ENCODE data around the gene NCOR2.

Gene NCOR2

GRCh38 chr12:124553862-124554428 is 13.5 kb downstream of the NCOR2 start:
- no peaks in the 10 kb centered on the region for H3K27me3 ChIP-seq (ENCODE audit: insufficient read depth, low read length)
- no peak overlapping the region for H3K4me3 ChIP-seq (ENCODE audit: low read length)
- H3K36me3 ChIP-seq (ENCODE audit: insufficient read depth, low read depth, low read length) = no peaks in the 10 kb centered on the region; the same call in 1 of the 2 replicates
- H3K9ac ChIP-seq (ENCODE audit: low read depth, low read length) = no peak overlapping the region
- no peak overlapping the region for H3K27ac ChIP-seq (ENCODE audit: low read length)
- H3K9me3 ChIP-seq (ENCODE audit: insufficient read depth, low read depth, low read length) = no peaks in the 10 kb centered on the region
- H3K4me1 ChIP-seq (ENCODE audit: insufficient read depth, low read length) = peaks cover 28% of the 10 kb centered on the region; the same call in 1 of the 2 replicates

GRCh38 chr12:124551268-124552144 is 15.9 kb downstream of the NCOR2 start:
- no peak overlapping the region; the same call in 1 of the 2 replicates for H3K9ac ChIP-seq (ENCODE audit: low read depth, low read length)
- peaks cover 24% of the 10 kb centered on the region; the same call in 1 of the 2 replicates for H3K4me1 ChIP-seq (ENCODE audit: insufficient read depth, low read length)
- H3K27ac ChIP-seq (ENCODE audit: low read length) = no peak overlapping the region
- no peaks in the 10 kb centered on the region for H3K9me3 ChIP-seq (ENCODE audit: insufficient read depth, low read depth, low read length)
- H3K4me3 ChIP-seq (ENCODE audit: low read length) = peak overlapping the region; percentile 26; the same call in 1 of the 2 replicates
- no peaks in the 10 kb centered on the region for H3K27me3 ChIP-seq (ENCODE audit: insufficient read depth, low read length)
- peaks cover 6% of the 10 kb centered on the region for H3K36me3 ChIP-seq (ENCODE audit: insufficient read depth, low read depth, low read length)

- Histone ChIP-seq H3K36me3 (ENCODE audit: insufficient read depth, low read depth, low read length) (peaks cover 6% of the 10 kb centered on the region), H3K9me3 (ENCODE audit: insufficient read depth, low read depth, low read length) (no peaks in the 10 kb centered on the region), H3K9ac (ENCODE audit: low read depth, low read length) (no peak overlapping the region), H3K4me1 (ENCODE audit: insufficient read depth, low read length) (peaks cover 24% of the 10 kb centered on the region; the same call in 1 of the 2 replicates), H3K27ac (ENCODE audit: low read length) (no peak overlapping the region), H3K27me3 (ENCODE audit: insufficient read depth, low read length) (no peaks in the 10 kb centered on the region), H3K4me3 (ENCODE audit: low read length) (no peak overlapping the region)
These were observed 17.0 kb downstream of the NCOR2 start for GRCh38 chr12:124550123-124551089.

GRCh38 chr12:124549629-124550028 is 17.8 kb downstream of the NCOR2 start:
- no peaks in the 10 kb centered on the region for H3K9me3 ChIP-seq (ENCODE audit: insufficient read depth, low read depth, low read length)
- H3K4me1 ChIP-seq (ENCODE audit: insufficient read depth, low read length) = peaks cover 26% of the 10 kb centered on the region
- no peaks in the 10 kb centered on the region for H3K27me3 ChIP-seq (ENCODE audit: insufficient read depth, low read length)
- H3K4me3 ChIP-seq (ENCODE audit: low read length) = no peak overlapping the region
- H3K36me3 ChIP-seq (ENCODE audit: insufficient read depth, low read depth, low read length) = peaks cover 6% of the 10 kb centered on the region
- H3K9ac ChIP-seq (ENCODE audit: low read depth, low read length) = no peak overlapping the region; the same call in 1 of the 2 replicates
- no peak overlapping the region for H3K27ac ChIP-seq (ENCODE audit: low read length)

GRCh38 chr12:124548854-124549378 is 18.5 kb downstream of the NCOR2 start:
- H3K4me1 ChIP-seq (ENCODE audit: insufficient read depth, low read length) = peaks cover 32% of the 10 kb centered on the region
- peaks cover 6% of the 10 kb centered on the region for H3K36me3 ChIP-seq (ENCODE audit: insufficient read depth, low read depth, low read length)
- H3K4me3 ChIP-seq (ENCODE audit: low read length) = no peak overlapping the region
- H3K27me3 ChIP-seq (ENCODE audit: insufficient read depth, low read length) = no peaks in the 10 kb centered on the region
- no peaks in the 10 kb centered on the region for H3K9me3 ChIP-seq (ENCODE audit: insufficient read depth, low read depth, low read length)
- no peak overlapping the region for H3K27ac ChIP-seq (ENCODE audit: low read length)
- H3K9ac ChIP-seq (ENCODE audit: low read depth, low read length) = no peak overlapping the region

- H3K9ac ChIP-seq (ENCODE audit: low read depth, low read length) = no peak overlapping the region
- peaks cover 6% of the 10 kb centered on the region for H3K36me3 ChIP-seq (ENCODE audit: insufficient read depth, low read depth, low read length)
- no peak overlapping the region for H3K27ac ChIP-seq (ENCODE audit: low read length)
- H3K4me1 ChIP-seq (ENCODE audit: insufficient read depth, low read length) = peaks cover 32% of the 10 kb centered on the region
- no peak overlapping the region for H3K4me3 ChIP-seq (ENCODE audit: low read length)
- H3K27me3 ChIP-seq (ENCODE audit: insufficient read depth, low read length) = no peaks in the 10 kb centered on the region
- no peaks in the 10 kb centered on the region for H3K9me3 ChIP-seq (ENCODE audit: insufficient read depth, low read depth, low read length)
These were observed 19.8 kb downstream of the NCOR2 start for GRCh38 chr12:124547626-124548025.

- Histone ChIP-seq H3K9me3 (ENCODE audit: insufficient read depth, low read depth, low read length) (no peaks in the 10 kb centered on the region), H3K4me1 (ENCODE audit: insufficient read depth, low read length) (peaks cover 16% of the 10 kb centered on the region), H3K9ac (ENCODE audit: low read depth, low read length) (no peak overlapping the region), H3K27me3 (ENCODE audit: insufficient read depth, low read length) (no peaks in the 10 kb centered on the region), H3K36me3 (ENCODE audit: insufficient read depth, low read depth, low read length) (peaks cover 6% of the 10 kb centered on the region), H3K4me3 (ENCODE audit: low read length) (no peak overlapping the region), H3K27ac (ENCODE audit: low read length) (no peak overlapping the region)
These were observed 21.6 kb downstream of the NCOR2 start for GRCh38 chr12:124545508-124546418.

- no peaks in the 10 kb centered on the region for H3K27me3 ChIP-seq (ENCODE audit: insufficient read depth, low read length)
- no peak overlapping the region for H3K4me3 ChIP-seq (ENCODE audit: low read length)
- no peak overlapping the region for H3K27ac ChIP-seq (ENCODE audit: low read length)
- H3K36me3 ChIP-seq (ENCODE audit: insufficient read depth, low read depth, low read length) = peaks cover 6% of the 10 kb centered on the region
- peaks cover 8% of the 10 kb centered on the region for H3K4me1 ChIP-seq (ENCODE audit: insufficient read depth, low read length)
- H3K9ac ChIP-seq (ENCODE audit: low read depth, low read length) = 0 out of 2 replicates have a peak overlapping the region, but pooled peaks have one; percentile 32
- no peaks in the 10 kb centered on the region for H3K9me3 ChIP-seq (ENCODE audit: insufficient read depth, low read depth, low read length)
These were observed 22.4 kb downstream of the NCOR2 start for GRCh38 chr12:124544983-124545382.

GRCh38 chr12:124544311-124544970 is 23.0 kb downstream of the NCOR2 start:
- peak overlapping the region; percentile 32; the same call in 1 of the 2 replicates for H3K9ac ChIP-seq (ENCODE audit: low read depth, low read length)
- no peaks in the 10 kb centered on the region for H3K9me3 ChIP-seq (ENCODE audit: insufficient read depth, low read depth, low read length)
- no peaks in the 10 kb centered on the region for H3K27me3 ChIP-seq (ENCODE audit: insufficient read depth, low read length)
- peaks cover 13% of the 10 kb centered on the region for H3K4me1 ChIP-seq (ENCODE audit: insufficient read depth, low read length)
- H3K4me3 ChIP-seq (ENCODE audit: low read length) = no peak overlapping the region
- H3K36me3 ChIP-seq (ENCODE audit: insufficient read depth, low read depth, low read length) = peaks cover 6% of the 10 kb centered on the region
- no peak overlapping the region for H3K27ac ChIP-seq (ENCODE audit: low read length)

Data from iPS-20b (cell line).